ENCODE measurements around the gene MRPS10. TPM values are rescaled to one million over a fixed set of nuclear protein-coding genes. Genes with fewer than 3 reads are reported as not detected.

Gene MRPS10
- total RNA-seq, 1 donor from 2014 or later: 28.8 TPM

GRCh38 chr6:42257063-42257462 lies 39.4 kb upstream of the MRPS10 start:
- H3K36me3 Mint-ChIP-seq (ENCODE audit: low read depth): peaks cover 4% of the 10 kb centered on the region

GRCh38 chr6:42255050-42255449 lies 37.4 kb upstream of the MRPS10 start:
- H3K36me3 Mint-ChIP-seq (ENCODE audit: low read depth): peaks cover 2% of the 10 kb centered on the region
- no peak for TF ChIP-seq CTCF (IDR thresholded peaks at IDR 0.05)
- H3K9me3 Mint-ChIP-seq (ENCODE audit: low read depth): no peaks in the 10 kb centered on the region
- H3K27ac Mint-ChIP-seq (ENCODE audit: unreplicated experiment): no peak overlapping the region
- H3K4me1 Mint-ChIP-seq (ENCODE audit: low read depth): peaks cover 18% of the 10 kb centered on the region
- H3K4me3 Mint-ChIP-seq (ENCODE audit: unreplicated experiment): no peak overlapping the region
- no peak for DNase-seq (ENCODE audit: low spot score)
- H3K27me3 Mint-ChIP-seq (ENCODE audit: low read depth): no peaks in the 10 kb centered on the region

More at GRCh38 chr6:42257063-42257462, 39.4 kb upstream of the MRPS10 start:
- Mint-ChIP-seq H3K27ac (ENCODE audit: unreplicated experiment) (no peak overlapping the region), H3K4me3 (ENCODE audit: unreplicated experiment) (no peak overlapping the region), H3K4me1 (ENCODE audit: low read depth) (peaks cover 12% of the 10 kb centered on the region), H3K9me3 (ENCODE audit: low read depth) (no peaks in the 10 kb centered on the region), H3K27me3 (ENCODE audit: low read depth) (no peaks in the 10 kb centered on the region)
- no peak for TF ChIP-seq CTCF (IDR thresholded peaks at IDR 0.05)
- no peak for DNase-seq (ENCODE audit: low spot score)

GRCh38 chr6:42254505-42254904 lies 36.8 kb upstream of the MRPS10 start:
- peaks cover 18% of the 10 kb centered on the region for H3K4me1 Mint-ChIP-seq (ENCODE audit: low read depth)
- no peaks in the 10 kb centered on the region for H3K27me3 Mint-ChIP-seq (ENCODE audit: low read depth)
- no peak for TF ChIP-seq CTCF (IDR thresholded peaks at IDR 0.05)
- no peak overlapping the region for H3K4me3 Mint-ChIP-seq (ENCODE audit: unreplicated experiment)
- H3K9me3 Mint-ChIP-seq (ENCODE audit: low read depth): no peaks in the 10 kb centered on the region
- no peak for DNase-seq (ENCODE audit: low spot score)
- H3K36me3 Mint-ChIP-seq (ENCODE audit: low read depth): peaks cover 2% of the 10 kb centered on the region
- no peak overlapping the region for H3K27ac Mint-ChIP-seq (ENCODE audit: unreplicated experiment)

- Mint-ChIP-seq H3K9me3 (ENCODE audit: low read depth) (no peaks in the 10 kb centered on the region), H3K36me3 (ENCODE audit: low read depth) (peaks cover 2% of the 10 kb centered on the region), H3K27ac (ENCODE audit: unreplicated experiment) (no peak overlapping the region)
Measured at GRCh38 chr6:42251911-42252637, 34.4 kb upstream of the MRPS10 start.

GRCh38 chr6:42251500-42251899 lies 33.8 kb upstream of the MRPS10 start:
- no peak for TF ChIP-seq CTCF (IDR thresholded peaks at IDR 0.05)
- Mint-ChIP-seq H3K27me3 (ENCODE audit: low read depth) (no peaks in the 10 kb centered on the region), H3K4me3 (ENCODE audit: unreplicated experiment) (no peak overlapping the region), H3K9me3 (ENCODE audit: low read depth) (no peaks in the 10 kb centered on the region), H3K36me3 (ENCODE audit: low read depth) (peaks cover 2% of the 10 kb centered on the region), H3K4me1 (ENCODE audit: low read depth) (peaks cover 12% of the 10 kb centered on the region), H3K27ac (ENCODE audit: unreplicated experiment) (no peak overlapping the region)
- DNase-seq (ENCODE audit: low spot score): no peak

More at GRCh38 chr6:42251911-42252637, 34.4 kb upstream of the MRPS10 start:
- no peak for DNase-seq (ENCODE audit: low spot score)
- no peak for TF ChIP-seq CTCF (IDR thresholded peaks at IDR 0.05)
- no peaks in the 10 kb centered on the region for H3K27me3 Mint-ChIP-seq (ENCODE audit: low read depth)
- no peak overlapping the region for H3K4me3 Mint-ChIP-seq (ENCODE audit: unreplicated experiment)
- H3K4me1 Mint-ChIP-seq (ENCODE audit: low read depth): peaks cover 14% of the 10 kb centered on the region

All from chondrocyte (in vitro differentiated cells).